ENCODE results near the gene ARID4B.

DNA sequence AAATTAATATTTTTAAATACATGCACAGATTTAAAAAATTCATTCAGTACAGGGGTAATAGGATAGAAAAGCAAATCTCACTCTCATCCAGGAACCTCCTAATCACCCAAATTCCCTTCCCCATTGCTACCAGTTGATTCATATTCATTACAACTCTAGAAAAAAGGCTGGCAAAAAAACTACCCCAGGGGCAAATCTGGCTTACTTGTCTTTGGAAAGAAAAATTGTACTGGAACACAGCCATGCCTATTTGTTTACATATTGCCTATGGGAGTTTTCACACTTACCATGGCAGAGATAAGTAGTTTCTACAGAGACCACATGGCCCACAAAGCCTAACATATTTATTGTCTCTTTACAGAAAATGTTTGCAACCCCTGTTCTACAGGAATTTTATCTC, 158.0 kb downstream of the ARID4B start:
- TF ChIP-seq, protein P1, sequence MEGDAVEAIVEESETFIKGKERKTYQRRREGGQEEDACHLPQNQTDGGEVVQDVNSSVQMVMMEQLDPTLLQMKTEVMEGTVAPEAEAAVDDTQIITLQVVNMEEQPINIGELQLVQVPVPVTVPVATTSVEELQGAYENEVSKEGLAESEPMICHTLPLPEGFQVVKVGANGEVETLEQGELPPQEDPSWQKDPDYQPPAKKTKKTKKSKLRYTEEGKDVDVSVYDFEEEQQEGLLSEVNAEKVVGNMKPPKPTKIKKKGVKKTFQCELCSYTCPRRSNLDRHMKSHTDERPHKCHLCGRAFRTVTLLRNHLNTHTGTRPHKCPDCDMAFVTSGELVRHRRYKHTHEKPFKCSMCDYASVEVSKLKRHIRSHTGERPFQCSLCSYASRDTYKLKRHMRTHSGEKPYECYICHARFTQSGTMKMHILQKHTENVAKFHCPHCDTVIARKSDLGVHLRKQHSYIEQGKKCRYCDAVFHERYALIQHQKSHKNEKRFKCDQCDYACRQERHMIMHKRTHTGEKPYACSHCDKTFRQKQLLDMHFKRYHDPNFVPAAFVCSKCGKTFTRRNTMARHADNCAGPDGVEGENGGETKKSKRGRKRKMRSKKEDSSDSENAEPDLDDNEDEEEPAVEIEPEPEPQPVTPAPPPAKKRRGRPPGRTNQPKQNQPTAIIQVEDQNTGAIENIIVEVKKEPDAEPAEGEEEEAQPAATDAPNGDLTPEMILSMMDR (conservative IDR thresholded peaks at IDR 0.05; ENCODE audit: low read depth, low read length): no peak
- no peak for TF ChIP-seq EZH2 (IDR thresholded peaks at IDR 0.05; ENCODE audit: low read length, unreplicated experiment)
